GM19025 (cell line): ENCODE measurements around the gene ANKS1A.

Source experiments
- ATAC-seq: cut with Tn5 transposase; IDR thresholded peaks from one replicate; pipeline ENCODE4 v1.9.1; 2021; ENCODE audit warnings: mild to moderate bottlenecking, low read depth, moderate library complexity; ENCODE audit not compliant: unreplicated experiment

Gene ANKS1A

GRCh38 chr6:35139924-35140638, 251.0 kb downstream of the ANKS1A start:
- no peak for ATAC-seq

DNA sequence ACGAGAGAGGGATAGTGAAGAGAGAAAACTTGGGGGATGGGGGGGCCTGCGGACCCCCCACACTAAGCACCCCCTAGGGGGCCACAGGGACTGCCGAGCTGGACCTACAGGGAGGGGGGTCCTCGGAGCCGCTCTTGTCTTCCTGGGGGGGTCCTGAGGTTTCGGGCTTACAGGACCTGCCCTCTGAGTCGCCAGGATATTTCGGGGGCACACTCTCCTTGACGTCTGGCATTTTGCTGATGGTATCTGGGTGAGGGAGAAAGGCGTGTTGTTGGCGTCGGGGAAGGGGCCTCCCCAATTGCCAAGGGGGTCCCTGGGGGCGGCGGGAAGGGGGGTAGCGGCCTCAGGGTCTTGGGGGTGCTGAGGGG, 251.6 kb downstream of the ANKS1A start:
- ATAC-seq: no peak
